ENCODE results near the gene SOX15. TPM values are rescaled to one million over a fixed set of nuclear protein-coding genes. Genes with fewer than 3 reads are reported as not detected.
A peak's percentile ranks its signal among the peaks of the same experiment; 100 is the strongest.

SOX15 gene
- total RNA-seq, 1 donor from 2014 or later, result 3.4 TPM

DNA sequence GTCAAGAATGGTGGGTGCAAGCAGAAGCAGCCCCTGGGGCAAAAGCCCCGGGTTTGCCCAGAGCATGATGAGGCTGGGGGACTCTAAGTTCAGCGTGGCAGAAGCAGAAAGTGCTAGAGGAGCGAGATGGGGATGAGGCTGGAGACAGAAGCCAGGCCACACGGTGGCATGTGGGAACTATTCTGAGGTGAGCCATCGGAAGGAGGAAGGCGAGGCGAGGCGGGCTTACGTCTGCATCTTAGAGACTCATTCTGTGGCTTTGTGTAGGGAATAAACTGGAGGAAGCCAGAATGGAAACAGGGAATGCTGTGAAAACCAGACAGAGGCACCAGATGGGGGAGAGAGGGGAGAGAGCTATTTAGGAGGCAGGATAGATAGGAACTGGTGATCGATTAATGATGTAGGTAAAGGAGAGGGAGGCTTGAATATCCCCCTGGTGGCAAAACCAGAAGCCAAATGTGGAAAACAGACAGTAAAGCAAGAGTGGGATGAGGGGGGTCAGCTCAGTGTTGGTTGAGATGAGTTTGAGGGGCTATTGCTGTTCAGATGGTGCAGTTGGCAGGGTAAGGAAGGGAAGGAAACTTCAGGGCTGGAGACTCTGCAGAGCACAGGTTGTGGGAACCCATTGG is 34.5 kb downstream of the SOX15 start:
- TF ChIP-seq, protein P1, sequence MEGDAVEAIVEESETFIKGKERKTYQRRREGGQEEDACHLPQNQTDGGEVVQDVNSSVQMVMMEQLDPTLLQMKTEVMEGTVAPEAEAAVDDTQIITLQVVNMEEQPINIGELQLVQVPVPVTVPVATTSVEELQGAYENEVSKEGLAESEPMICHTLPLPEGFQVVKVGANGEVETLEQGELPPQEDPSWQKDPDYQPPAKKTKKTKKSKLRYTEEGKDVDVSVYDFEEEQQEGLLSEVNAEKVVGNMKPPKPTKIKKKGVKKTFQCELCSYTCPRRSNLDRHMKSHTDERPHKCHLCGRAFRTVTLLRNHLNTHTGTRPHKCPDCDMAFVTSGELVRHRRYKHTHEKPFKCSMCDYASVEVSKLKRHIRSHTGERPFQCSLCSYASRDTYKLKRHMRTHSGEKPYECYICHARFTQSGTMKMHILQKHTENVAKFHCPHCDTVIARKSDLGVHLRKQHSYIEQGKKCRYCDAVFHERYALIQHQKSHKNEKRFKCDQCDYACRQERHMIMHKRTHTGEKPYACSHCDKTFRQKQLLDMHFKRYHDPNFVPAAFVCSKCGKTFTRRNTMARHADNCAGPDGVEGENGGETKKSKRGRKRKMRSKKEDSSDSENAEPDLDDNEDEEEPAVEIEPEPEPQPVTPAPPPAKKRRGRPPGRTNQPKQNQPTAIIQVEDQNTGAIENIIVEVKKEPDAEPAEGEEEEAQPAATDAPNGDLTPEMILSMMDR (IDR thresholded peaks at IDR 0.05; ENCODE audit: insufficient read depth, low read length, poor library complexity, severe bottlenecking), result peak; percentile 10
- no peak for DNase-seq (ENCODE audit: low read depth)
- Histone ChIP-seq H3K27me3 (ENCODE audit: control insufficient read depth, insufficient read depth, low read length) (no peaks in the 10 kb centered on the region), H3K4me3 (ENCODE audit: low read depth, low read length) (no peak overlapping the region), H3K36me3 (ENCODE audit: control insufficient read depth, insufficient read depth, low read length) (no peaks in the 10 kb centered on the region)

DNA sequence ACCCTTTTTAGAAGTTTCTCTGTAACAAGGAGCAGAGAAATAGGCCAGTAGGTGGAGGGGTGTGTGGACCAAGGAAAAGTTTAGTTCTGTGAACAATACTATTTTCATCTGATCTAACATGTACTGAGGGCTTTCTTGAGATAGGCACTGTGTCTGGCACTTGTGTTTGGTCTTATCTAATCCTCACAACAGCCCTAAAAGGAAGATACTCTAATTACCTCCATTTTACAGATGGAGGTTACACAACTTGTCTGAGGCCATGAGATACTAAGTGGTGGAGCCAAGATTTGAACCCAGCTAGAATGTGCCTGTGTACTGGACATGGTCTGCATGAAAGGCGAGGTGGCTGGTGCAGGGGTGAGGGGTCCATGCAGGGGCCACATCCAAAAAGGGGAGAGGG is 36.5 kb downstream of the SOX15 start:
- H3K4me3 ChIP-seq (ENCODE audit: low read depth, low read length), result no peak overlapping the region
- H3K27me3 ChIP-seq (ENCODE audit: control insufficient read depth, insufficient read depth, low read length), result no peaks in the 10 kb centered on the region
- no peaks in the 10 kb centered on the region for H3K36me3 ChIP-seq (ENCODE audit: control insufficient read depth, insufficient read depth, low read length)
- DNase-seq (ENCODE audit: low read depth), result no peak
- TF ChIP-seq, protein P1 (IDR thresholded peaks at IDR 0.05; ENCODE audit: insufficient read depth, low read length, poor library complexity, severe bottlenecking), result no peak

DNA sequence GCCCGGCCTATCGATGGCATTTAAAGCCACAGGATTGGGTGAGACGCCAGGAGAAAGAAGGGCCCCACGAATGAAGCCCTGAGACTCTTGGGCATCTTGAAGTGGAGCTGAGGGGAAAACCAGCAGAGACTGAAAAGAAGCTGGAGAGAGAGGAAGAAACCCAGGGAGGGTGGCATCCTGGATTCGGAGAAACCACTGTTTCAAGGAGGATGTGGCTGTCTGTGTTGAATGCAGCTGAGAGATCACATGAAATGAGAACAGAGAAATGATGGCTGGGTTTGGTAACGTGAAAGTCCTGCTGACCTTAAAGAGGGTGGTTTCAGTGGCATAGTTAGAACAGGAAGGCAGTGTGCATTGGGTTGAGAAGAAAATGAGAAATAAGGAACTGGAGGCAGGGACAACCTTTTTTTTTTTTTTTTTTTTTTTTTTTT is 37.3 kb downstream of the SOX15 start:
- Histone ChIP-seq H3K27me3 (ENCODE audit: control insufficient read depth, insufficient read depth, low read length) (no peaks in the 10 kb centered on the region), H3K4me3 (ENCODE audit: low read depth, low read length) (no peak overlapping the region), H3K36me3 (ENCODE audit: control insufficient read depth, insufficient read depth, low read length) (no peaks in the 10 kb centered on the region)
- DNase-seq (ENCODE audit: low read depth), result no peak
- TF ChIP-seq, protein P1 (IDR thresholded peaks at IDR 0.05; ENCODE audit: insufficient read depth, low read length, poor library complexity, severe bottlenecking), result no peak

DNA sequence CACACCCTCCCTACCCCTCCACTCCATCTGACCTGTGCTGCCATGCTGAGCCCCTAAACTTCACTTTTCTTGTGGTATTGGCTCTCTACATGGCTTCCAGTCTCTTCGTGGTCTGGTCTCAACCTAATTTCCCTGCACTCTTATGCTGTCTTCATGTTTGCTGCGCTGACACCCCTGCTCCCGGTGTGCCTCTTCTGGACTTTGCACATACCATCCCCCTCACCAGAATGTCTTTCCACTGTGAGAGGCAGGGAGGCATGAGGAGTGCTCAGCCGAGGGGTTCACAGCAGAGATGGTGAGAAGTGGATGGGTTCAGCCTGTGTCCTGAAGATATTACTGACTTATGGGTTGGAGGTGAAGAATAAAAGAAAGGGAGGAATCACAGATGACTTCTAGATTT is 38.5 kb downstream of the SOX15 start:
- TF ChIP-seq, protein P1 (IDR thresholded peaks at IDR 0.05; ENCODE audit: insufficient read depth, low read length, poor library complexity, severe bottlenecking), result no peak
- DNase-seq (ENCODE audit: low read depth), result no peak
- Histone ChIP-seq H3K4me3 (ENCODE audit: low read depth, low read length) (no peak overlapping the region), H3K27me3 (ENCODE audit: control insufficient read depth, insufficient read depth, low read length) (no peaks in the 10 kb centered on the region), H3K36me3 (ENCODE audit: control insufficient read depth, insufficient read depth, low read length) (no peaks in the 10 kb centered on the region)

DNA sequence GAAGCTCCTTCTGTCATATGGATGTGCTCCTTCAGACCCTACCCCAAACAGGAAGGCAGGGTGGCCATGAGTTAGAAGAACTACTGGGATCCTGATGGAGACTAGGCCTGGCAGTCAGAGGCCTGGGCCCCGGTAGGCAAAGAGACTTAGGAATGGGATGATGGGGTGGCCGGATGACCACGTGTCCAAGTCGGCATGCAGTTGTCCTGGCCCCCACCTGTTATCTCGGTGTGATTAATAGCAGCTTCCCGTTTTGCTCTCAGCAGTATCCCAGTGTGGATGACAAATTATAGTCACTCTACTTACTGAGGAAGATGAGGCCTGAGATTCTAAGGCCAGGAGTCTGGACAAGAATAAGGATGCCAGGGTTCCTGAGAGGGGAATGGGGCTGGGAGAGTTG is 39.5 kb downstream of the SOX15 start:
- H3K27me3 ChIP-seq (ENCODE audit: control insufficient read depth, insufficient read depth, low read length), result no peaks in the 10 kb centered on the region
- DNase-seq (ENCODE audit: low read depth), result no peak
- H3K36me3 ChIP-seq (ENCODE audit: control insufficient read depth, insufficient read depth, low read length), result no peaks in the 10 kb centered on the region
- TF ChIP-seq, protein P1 (IDR thresholded peaks at IDR 0.05; ENCODE audit: insufficient read depth, low read length, poor library complexity, severe bottlenecking), result no peak
- H3K4me3 ChIP-seq (ENCODE audit: low read depth, low read length), result no peak overlapping the region
